NCI-H510A (cell line): ENCODE data around the gene NCAPH2.
"Not testable (repeated sequence)": the region's sequence is repeated elsewhere in the genome, so short reads cannot be mapped to it uniquely, and the experiment has no call there.

Experiments
- DNase-seq: peaks from one replicate; lab custom pipeline; 2025; lab: John Stamatoyannopoulos, UW

NCAPH2 gene

GRCh38 chr22:50530877-50531545, 23.0 kb downstream of the NCAPH2 start:
- DNase-seq: peak; percentile 42

GRCh38 chr22:50531546-50531961, 23.5 kb downstream of the NCAPH2 start:
- DNase-seq: no peak

- no peak for DNase-seq
Measured at GRCh38 chr22:50531962-50532674, 24.1 kb downstream of the NCAPH2 start.

- no peak for DNase-seq
Measured at GRCh38 chr22:50532824-50533796, 25.1 kb downstream of the NCAPH2 start.

- not testable (repeated sequence) for DNase-seq
Measured at GRCh38 chr22:50533856-50534711, 26.1 kb downstream of the NCAPH2 start.

- no peak for DNase-seq
Measured at GRCh38 chr22:50535113-50535512, 27.1 kb downstream of the NCAPH2 start.

DNA sequence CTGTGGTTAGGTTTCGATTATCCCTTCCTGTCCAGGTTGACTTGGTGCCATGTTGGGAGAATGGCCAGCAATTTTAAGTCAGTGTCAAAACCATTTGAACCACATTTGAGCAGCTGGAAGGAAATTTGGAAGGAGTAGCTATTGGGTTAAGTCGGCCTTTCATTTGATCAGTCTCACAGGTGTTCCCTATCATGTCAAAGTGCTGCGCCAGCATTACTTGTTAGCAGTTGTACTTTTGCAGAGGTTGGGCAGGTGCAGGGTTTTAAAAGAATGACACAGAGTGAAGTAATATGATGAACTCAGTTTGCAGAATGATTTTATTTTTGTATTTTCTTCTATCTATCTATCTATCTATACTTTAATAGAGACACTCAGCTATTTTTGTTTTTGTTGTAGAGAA, 28.2 kb downstream of the NCAPH2 start:
- no peak for DNase-seq

- DNase-seq: no peak
Measured at GRCh38 chr22:50537765-50538164, 29.7 kb downstream of the NCAPH2 start.

DNA sequence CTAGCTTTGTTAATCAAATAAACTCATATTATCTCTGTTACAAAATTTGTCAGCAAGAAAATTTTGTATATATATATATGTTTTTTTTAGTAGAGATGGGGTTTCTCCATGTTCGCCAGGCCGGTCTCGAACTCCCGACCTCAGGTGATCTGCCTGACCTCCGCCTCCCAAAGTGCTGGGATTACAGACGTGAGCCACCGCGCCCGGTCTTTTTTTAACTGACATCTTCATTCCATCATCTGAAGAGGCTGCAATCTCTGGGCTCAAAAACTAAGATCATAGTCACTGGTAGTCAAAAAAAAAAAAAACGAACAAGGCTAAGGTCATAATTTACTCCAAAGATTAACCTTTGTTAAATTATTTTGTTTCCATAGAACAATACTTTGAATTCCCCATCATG, 32.4 kb downstream of the NCAPH2 start:
- DNase-seq: no peak

DNA sequence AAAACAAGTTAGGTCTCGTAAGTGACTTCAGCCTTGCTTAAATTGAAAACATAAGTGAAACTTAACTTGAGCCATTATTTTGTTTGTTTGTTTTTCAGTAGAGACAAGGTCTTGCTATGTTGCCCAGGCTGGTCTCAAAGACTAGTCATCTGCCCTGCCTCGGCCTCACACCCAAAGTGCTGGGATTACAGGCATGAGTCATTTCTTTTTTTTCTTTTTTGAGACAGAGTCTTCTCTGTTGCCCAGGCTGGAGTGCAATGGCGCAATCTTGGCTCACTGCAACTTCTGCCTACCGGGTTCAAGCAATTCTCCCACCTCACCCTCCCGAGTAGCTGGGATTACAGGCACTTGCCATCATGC, 33.6 kb downstream of the NCAPH2 start:
- not testable (repeated sequence) for DNase-seq

GRCh38 chr22:50542416-50542927, 34.4 kb downstream of the NCAPH2 start:
- no peak for DNase-seq

DNA sequence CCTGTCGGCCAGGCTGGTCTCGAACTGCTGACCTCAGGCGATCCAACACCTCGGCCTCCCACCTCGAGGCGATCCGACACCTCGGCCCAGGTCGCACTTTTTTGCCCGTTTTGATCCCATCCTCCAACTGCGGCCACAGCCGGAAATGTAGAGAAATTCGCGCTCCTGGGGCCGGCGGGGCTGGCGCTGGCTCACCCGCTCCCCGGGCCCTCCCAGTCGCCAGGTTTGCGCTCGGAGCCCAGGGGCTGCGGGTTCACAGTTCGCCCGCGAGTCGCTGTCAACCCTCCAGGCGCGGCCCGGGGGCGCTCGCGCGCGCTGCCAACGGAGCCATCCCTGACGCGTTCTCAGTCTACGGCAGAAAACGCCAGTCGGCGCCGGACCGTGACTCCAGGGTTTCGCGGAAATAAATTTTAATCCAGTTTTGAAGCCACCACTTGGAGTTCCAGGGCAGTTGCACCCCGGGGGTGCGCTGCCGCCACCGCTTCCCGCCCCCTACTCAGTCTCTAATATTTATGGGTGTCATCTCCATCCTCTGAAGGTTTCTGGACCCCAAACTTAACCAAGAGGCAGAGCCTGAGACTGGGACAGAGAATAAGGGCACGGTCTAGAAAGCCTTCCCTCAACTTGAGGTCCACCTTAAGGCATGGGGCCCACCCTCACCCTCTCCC, 36.2 kb downstream of the NCAPH2 start:
- peak; percentile 52 for DNase-seq

DNA sequence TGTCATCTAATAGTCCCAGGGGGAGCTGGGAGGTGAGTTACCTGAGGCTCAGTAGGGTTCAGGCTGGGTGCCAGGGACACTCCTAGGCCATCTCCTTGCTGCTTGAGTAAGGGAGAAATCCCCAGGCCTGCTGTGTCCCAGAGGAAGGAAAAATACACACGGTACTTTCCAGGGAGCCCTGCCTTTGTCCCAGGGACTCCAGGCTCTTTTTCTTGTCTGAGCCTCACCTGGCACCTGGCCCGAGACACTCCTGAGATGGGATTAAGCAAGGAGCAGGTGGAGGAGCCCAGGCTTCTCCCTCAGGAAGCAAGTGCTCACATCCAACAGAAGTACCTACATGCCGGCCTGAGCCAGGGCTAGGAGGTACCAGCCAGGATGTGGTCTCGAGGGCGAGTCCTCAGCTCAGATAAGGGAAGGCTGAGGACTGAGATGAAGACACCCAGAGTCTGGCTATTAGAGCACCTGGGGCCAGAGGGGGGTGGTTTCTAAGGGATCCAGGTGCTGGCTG, 36.8 kb downstream of the NCAPH2 start:
- DNase-seq: no peak

DNA sequence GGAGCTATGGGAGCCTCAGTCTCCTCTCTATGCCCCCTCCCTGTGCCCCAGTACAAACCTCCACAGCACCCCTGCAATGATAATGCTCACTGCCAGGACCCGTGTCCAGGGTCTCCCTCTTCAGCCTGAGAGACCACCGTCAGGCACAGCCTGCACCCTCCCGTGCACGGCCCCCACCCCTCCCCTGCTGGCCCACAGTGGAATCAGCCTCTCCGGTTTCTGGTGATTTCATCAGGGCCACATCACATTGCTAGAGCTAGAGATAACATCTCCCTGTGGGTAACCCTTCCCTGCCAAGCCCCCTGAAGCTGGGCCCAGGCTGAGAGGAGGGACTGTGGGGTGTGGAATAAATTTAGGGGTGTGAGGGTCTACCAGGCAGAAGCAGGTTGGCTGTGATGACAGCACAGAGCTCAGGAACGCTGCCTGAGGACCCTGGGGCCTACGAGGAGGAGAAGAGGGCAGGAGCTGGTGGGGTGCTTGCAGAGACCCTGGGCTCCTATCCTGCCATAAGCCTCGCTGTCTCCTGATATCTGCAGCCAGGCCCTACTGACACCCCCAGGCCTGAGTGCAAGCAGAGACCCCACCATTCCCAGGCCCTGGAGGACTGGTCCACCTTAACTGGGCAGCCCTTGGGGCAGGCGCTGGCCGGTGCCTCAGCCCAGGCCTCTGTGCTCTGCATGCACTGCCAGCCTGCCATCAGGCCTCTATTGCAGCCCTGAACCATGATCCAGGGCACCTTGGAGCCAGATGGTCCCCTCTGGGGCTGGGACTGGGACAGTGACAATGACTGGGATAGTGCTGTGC, 37.7 kb downstream of the NCAPH2 start, which contains the start of gene KLHDC7B:
Gene KLHDC7B (plus strand): TSS at position 378 of the 804 bp plus-strand sequence. CDS start 345 bp downstream, at position 723.
- no peak for DNase-seq

DNA sequence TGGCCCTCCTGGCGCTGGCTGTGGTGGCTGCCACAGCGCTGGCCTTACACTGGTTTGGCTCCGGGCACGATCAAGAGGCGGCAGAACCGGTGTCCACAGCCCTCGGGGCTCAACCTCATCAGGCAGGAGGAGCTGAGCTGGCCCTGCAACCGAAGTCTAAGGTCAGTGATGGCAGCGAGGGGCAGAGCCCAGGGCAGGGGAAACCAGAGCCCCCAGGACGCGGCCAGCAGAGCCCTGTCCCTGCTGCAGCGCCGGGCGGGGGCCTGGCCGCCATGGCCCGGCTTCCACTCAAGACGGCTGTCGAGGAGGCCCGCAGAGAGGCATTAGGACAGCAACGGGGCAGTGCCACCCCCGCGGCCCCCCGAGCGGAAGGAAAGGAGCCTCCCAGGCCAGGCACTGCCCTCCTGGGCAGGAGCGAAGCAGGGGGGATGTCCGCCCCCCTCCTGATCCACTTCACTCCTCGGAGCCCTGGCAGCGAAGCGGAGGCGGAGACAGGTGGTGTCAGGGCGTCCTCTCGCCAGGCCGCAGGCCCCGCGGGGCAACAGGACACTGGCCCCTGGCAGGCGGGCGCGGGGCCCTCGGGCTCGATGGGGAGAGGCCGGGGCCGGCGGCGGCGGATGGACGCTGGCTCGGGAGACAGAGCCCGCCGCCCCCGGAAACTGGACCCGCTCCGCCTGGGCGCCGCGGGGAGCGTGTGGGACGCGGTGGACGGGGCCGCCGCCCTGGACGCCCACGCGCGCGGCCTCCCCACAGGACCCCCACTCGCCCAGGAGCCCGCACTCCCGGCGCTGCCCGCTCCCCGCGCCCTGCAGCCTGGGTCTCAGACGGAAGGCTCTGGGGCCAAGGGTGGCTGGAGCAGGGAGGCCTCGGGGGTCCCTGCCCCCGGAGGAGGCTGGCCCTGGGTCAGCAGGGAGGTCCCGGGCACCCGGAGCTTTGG, 38.6 kb downstream of the NCAPH2 start:
- no peak for DNase-seq

DNA sequence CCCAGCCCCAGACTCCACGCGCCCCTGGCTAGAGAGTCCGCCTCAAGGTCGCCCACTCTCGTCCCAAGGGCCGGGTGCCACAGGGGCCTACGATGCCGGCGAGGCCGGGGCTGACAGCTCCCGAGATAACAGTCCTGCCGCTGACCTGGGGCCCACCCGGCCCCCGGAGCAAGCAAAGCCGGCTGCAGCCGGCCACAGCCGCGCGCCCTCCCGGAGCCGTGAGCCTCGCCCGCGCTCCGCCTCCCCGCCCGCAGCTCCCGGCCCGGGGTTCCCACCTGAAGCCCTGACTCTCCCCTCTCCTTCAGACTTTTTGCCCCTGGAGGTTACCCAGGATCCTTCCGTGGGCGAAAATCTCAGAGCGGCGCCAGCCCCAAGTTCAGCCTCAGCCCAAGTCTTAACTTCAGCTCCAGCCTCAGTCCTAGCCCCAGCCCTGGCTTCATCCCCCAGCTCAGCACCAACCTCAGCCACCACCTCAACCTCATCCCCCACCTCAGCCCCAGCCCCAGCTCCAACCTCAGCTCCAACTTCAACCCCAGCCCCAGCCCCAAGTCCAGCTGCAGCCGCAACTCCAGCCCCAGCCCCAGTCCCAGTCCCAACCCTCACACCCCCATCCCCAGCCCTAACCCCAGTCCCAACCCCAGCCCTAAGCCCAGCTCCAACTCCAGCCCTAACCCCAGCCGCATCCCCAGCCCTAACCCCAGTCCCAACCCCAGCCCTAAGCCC, 39.4 kb downstream of the NCAPH2 start:
- no peak for DNase-seq

DNA sequence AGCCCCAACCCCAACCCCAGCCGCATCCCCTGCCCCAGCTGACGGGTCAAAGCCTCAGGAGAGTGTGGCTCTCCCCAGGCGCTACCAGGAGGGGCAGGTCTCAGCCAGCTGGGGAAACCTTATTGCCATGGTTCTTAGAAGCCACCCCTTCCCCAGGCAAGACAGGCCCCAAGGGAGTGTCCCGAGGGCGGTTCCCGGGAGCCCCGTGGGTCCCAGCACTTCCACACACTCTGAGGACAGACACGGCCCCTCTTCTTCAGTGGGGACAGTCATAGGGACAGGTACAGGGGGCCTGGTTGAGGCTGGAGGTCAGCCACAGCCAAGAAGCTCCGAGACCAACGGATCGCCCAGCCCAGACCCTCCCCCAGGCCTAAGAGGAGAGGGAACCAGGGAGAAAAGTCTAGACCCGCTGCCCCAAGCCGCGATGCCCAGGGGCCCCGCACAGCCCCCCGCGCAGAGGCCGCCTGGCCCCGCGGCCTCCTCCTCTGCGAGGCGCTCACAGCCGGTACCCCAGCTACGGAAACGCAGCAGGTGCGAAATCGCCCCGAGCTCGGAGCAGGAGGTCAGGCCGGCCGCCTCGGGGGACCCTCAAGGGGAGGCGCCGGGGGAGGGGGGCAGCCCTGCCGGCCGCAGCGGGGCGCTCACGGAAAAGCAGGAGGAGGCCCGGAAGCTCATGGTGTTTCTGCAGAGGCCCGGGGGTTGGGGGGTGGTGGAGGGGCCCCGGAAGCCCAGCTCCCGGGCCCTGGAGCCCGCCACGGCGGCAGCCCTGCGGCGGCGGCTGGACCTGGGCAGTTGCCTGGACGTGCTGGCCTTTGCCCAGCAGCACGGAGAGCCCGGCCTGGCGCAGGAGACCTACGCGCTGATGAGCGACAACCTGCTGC, 40.3 kb downstream of the NCAPH2 start:
- no peak for DNase-seq
